ENCODE data around the gene SLC30A9. TPM values are rescaled to one million over a fixed set of nuclear protein-coding genes. Genes with fewer than 3 reads are reported as not detected.

SLC30A9 gene
- polyA plus RNA-seq, 1 donor (not counting 4 experiments of a cell fraction or from before 2014, with no cell fraction given): 53.0 TPM

DNA sequence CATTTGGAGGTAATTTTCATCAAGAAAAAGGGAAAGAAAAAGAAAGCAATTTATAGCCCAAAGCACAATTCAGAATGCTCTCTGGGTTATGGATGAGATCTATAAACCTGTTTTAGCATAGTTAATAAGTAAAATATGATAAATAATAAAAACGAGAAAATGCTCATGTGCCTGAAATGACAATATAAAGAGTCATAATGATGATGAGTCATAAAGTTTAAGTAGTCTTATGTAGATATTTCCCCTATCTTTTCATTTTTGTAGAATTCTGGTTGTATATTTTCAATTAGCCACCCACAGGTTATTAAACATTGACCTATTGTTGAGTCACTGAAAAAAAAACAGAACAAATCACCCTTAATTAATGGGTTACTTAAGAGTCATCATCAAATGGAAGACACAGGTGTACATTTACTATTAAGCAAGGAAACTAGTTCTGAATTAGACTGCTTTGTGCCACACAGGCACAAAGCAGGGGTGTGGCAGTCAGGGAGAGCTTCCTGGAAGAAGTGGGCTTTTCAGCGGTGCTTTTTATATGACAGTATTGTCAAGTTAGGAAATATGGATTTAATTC lies 132.8 kb downstream of the SLC30A9 start:
- H3K27me3 ChIP-seq (ENCODE audit: control insufficient read depth, extremely low read depth, insufficient read depth, low read length): no peaks in the 10 kb centered on the region
- H3K4me3 ChIP-seq (ENCODE audit: control insufficient read depth in 2 of 3, extremely low read depth in 1 of 3, insufficient read depth in 2 of 3, low read depth in 1 of 3, low read length in 3 of 3): no peak overlapping the region
- DNase-seq (ENCODE audit: low read depth, low spot score): no peak
- H3K79me2 ChIP-seq (ENCODE audit: control insufficient read depth, insufficient read depth, low read length): no peaks in the 10 kb centered on the region
- H4K20me1 ChIP-seq (ENCODE audit: control insufficient read depth, extremely low read depth, insufficient read depth, low read length): no peaks in the 10 kb centered on the region
- H3K4me1 ChIP-seq (ENCODE audit: control insufficient read depth, extremely low read depth, insufficient read depth, low read length): no peaks in the 10 kb centered on the region
- no peak overlapping the region for H3K27ac ChIP-seq (ENCODE audit: control insufficient read depth, insufficient read depth, low read length)
- no peak overlapping the region for H3K9ac ChIP-seq (ENCODE audit: control insufficient read depth, extremely low read depth, insufficient read depth, low read length)
- TF ChIP-seq, protein P1, sequence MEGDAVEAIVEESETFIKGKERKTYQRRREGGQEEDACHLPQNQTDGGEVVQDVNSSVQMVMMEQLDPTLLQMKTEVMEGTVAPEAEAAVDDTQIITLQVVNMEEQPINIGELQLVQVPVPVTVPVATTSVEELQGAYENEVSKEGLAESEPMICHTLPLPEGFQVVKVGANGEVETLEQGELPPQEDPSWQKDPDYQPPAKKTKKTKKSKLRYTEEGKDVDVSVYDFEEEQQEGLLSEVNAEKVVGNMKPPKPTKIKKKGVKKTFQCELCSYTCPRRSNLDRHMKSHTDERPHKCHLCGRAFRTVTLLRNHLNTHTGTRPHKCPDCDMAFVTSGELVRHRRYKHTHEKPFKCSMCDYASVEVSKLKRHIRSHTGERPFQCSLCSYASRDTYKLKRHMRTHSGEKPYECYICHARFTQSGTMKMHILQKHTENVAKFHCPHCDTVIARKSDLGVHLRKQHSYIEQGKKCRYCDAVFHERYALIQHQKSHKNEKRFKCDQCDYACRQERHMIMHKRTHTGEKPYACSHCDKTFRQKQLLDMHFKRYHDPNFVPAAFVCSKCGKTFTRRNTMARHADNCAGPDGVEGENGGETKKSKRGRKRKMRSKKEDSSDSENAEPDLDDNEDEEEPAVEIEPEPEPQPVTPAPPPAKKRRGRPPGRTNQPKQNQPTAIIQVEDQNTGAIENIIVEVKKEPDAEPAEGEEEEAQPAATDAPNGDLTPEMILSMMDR (optimal IDR thresholded peaks at IDR 0.05 in 1 of 3, IDR thresholded peaks at IDR 0.05 in 1 of 3, conservative IDR thresholded peaks at IDR 0.05 in 1 of 3; ENCODE audit: extremely low read depth in 1 of 3, insufficient read depth in 2 of 3, low read length in 3 of 3): no peak
- TF ChIP-seq EZH2 (IDR thresholded peaks at IDR 0.05; ENCODE audit: low read length): no peak
- H3K9me3 ChIP-seq (ENCODE audit: control insufficient read depth, low read depth, low read length): no peaks in the 10 kb centered on the region
- dilution Hi-C loops (cut with MboI; ENCODE audit: extremely low pct_ligation_motif_present, low sequenced_read_pairs): no loop called here
- H3K4me2 ChIP-seq (ENCODE audit: control insufficient read depth, extremely low read depth, insufficient read depth, low read depth, low read length): no peak overlapping the region
- no peak overlapping the region for H2AFZ ChIP-seq (ENCODE audit: control insufficient read depth, low read length)
- H3K36me3 ChIP-seq (ENCODE audit: control insufficient read depth in 2 of 2, extremely low read depth in 1 of 2, insufficient read depth in 2 of 2, low read length in 2 of 2): no peaks in the 10 kb centered on the region
- H3K9me1 ChIP-seq (ENCODE audit: control insufficient read depth, extremely low read depth, insufficient read depth, low read length): no peaks in the 10 kb centered on the region
- FAIRE-seq: no peak

DNA sequence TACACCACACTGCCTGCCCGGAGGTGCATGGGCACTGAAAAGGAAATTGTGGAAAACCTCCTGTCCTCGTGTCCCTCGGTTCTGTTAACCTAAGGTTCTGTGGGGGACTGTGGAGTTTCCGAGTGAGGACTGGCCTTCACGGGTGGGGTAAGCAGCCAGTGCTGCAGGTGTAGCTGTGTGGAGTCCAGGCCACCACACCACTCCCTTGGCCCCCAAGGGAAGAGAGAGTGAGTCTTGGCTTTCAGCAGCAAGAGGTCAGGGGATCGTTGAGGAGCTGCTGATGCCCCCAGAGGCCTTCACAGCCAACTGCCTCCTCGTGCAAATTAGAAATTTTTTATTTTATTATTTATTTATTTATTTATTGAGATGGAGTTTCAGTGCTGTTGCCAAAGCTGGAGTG lies 141.8 kb downstream of the SLC30A9 start:
- Histone ChIP-seq H3K4me3 (ENCODE audit: control insufficient read depth in 2 of 3, extremely low read depth in 1 of 3, insufficient read depth in 2 of 3, low read depth in 1 of 3, low read length in 3 of 3) (no peak overlapping the region), H4K20me1 (ENCODE audit: control insufficient read depth, extremely low read depth, insufficient read depth, low read length) (no peaks in the 10 kb centered on the region)
- dilution Hi-C loops (cut with MboI; ENCODE audit: extremely low pct_ligation_motif_present, low sequenced_read_pairs): no loop called here

More for the DNA sequence above, 141.8 kb downstream of the SLC30A9 start:
- Histone ChIP-seq H3K4me1 (ENCODE audit: control insufficient read depth, extremely low read depth, insufficient read depth, low read length) (no peaks in the 10 kb centered on the region), H3K27me3 (ENCODE audit: control insufficient read depth, extremely low read depth, insufficient read depth, low read length) (no peaks in the 10 kb centered on the region), H3K36me3 (ENCODE audit: control insufficient read depth in 2 of 2, extremely low read depth in 1 of 2, insufficient read depth in 2 of 2, low read length in 2 of 2) (no peaks in the 10 kb centered on the region), H3K9ac (ENCODE audit: control insufficient read depth, extremely low read depth, insufficient read depth, low read length) (no peak overlapping the region), H3K9me3 (ENCODE audit: control insufficient read depth, low read depth, low read length) (no peaks in the 10 kb centered on the region), H3K9me1 (ENCODE audit: control insufficient read depth, extremely low read depth, insufficient read depth, low read length) (no peaks in the 10 kb centered on the region), H2AFZ (ENCODE audit: control insufficient read depth, low read length) (no peak overlapping the region), H3K27ac (ENCODE audit: control insufficient read depth, insufficient read depth, low read length) (no peak overlapping the region), H3K79me2 (ENCODE audit: control insufficient read depth, insufficient read depth, low read length) (no peaks in the 10 kb centered on the region), H3K4me2 (ENCODE audit: control insufficient read depth, extremely low read depth, insufficient read depth, low read depth, low read length) (no peak overlapping the region)
- DNase-seq (ENCODE audit: low read depth, low spot score) (no peak), FAIRE-seq (no peak)
- TF ChIP-seq EZH2 (IDR thresholded peaks at IDR 0.05; ENCODE audit: low read length): no peak
- TF ChIP-seq, protein P1 (optimal IDR thresholded peaks at IDR 0.05 in 1 of 3, IDR thresholded peaks at IDR 0.05 in 1 of 3, conservative IDR thresholded peaks at IDR 0.05 in 1 of 3; ENCODE audit: extremely low read depth in 1 of 3, insufficient read depth in 2 of 3, low read length in 3 of 3): no peak

Data from keratinocyte (primary cell).